NCI-H2107 treated with DMSO at 0.1 percent for 48 hours (cell line): ENCODE data around the gene ABCC3.
"Not testable (repeated sequence)": the region's sequence is repeated elsewhere in the genome, so short reads cannot be mapped to it uniquely, and the experiment has no call there.

ENCODE experiments used
- DNase-seq: peaks from one replicate; lab custom pipeline; 2025; ENCODE audit not compliant: unreplicated experiment; lab: John Stamatoyannopoulos, UW

Gene ABCC3

GRCh38 chr17:50663812-50664374 is 29.2 kb downstream of the ABCC3 start:
- no peak for DNase-seq

- no peak for DNase-seq
Measured at GRCh38 chr17:50664788-50665458, 30.2 kb downstream of the ABCC3 start.

GRCh38 chr17:50665838-50666237 is 31.2 kb downstream of the ABCC3 start:
- DNase-seq: no peak

GRCh38 chr17:50666316-50666715 is 31.6 kb downstream of the ABCC3 start:
- no peak for DNase-seq

GRCh38 chr17:50667259-50668024 is 32.8 kb downstream of the ABCC3 start:
- no peak for DNase-seq

- no peak for DNase-seq
Measured at GRCh38 chr17:50668025-50668837, 33.5 kb downstream of the ABCC3 start.

GRCh38 chr17:50668838-50669581 is 34.3 kb downstream of the ABCC3 start:
- DNase-seq: no peak

- no peak for DNase-seq
Measured at GRCh38 chr17:50672071-50672470, 37.4 kb downstream of the ABCC3 start.

- no peak for DNase-seq
Measured at GRCh38 chr17:50672831-50673551, 38.3 kb downstream of the ABCC3 start.

GRCh38 chr17:50675190-50675589 is 40.5 kb downstream of the ABCC3 start:
- DNase-seq: no peak

GRCh38 chr17:50675627-50676026 is 40.9 kb downstream of the ABCC3 start:
- DNase-seq: no peak

- no peak for DNase-seq
Measured at GRCh38 chr17:50676065-50676975, 41.6 kb downstream of the ABCC3 start.

GRCh38 chr17:50677851-50678375 is 43.2 kb downstream of the ABCC3 start:
- no peak for DNase-seq

GRCh38 chr17:50679008-50679544 is 44.4 kb downstream of the ABCC3 start:
- no peak for DNase-seq

GRCh38 chr17:50680126-50680525 is 45.4 kb downstream of the ABCC3 start:
- no peak for DNase-seq

GRCh38 chr17:50680543-50681262 is 46.0 kb downstream of the ABCC3 start:
- DNase-seq: not testable (repeated sequence)

- peak; percentile 21 for DNase-seq
Measured at GRCh38 chr17:50681263-50682200, 46.9 kb downstream of the ABCC3 start.
